Ovary (tissue), 9 donors: ENCODE results near the gene AFF3. TPM values are rescaled to one million over a fixed set of nuclear protein-coding genes. Genes with fewer than 3 reads are reported as not detected.

Experiments
- DNase-seq, 5 donors: peaks; one replicate each; pipeline ENCODE4 v3.0.0-alpha.2; 2019 to 2020
- H3K27ac ChIP-seq, 2 donors: fragments of 200-600 bp; one replicate each; pipeline versions ENCODE4 v1.5.1 to v1.8.0; 2019 to 2022
- H3K27me3 ChIP-seq: fragments of 200-600 bp; one replicate; pipeline ENCODE4 v1.8.0; 2022
- H3K36me3 ChIP-seq: fragments of 200-600 bp; sonication (generic); one replicate; pipeline ENCODE4 v1.5.1; 2019
- H3K4me1 ChIP-seq: one replicate; pipeline ENCODE4 v1.8.1; 2013; ENCODE audit warnings: mild to moderate bottlenecking, moderate library complexity; ENCODE audit not compliant: insufficient read depth
- H3K4me3 ChIP-seq: fragments of 200-600 bp; sonication (generic); one replicate; pipeline ENCODE4 v1.5.1; 2017
- H3K9me3 ChIP-seq, 2 donors: fragments of 200-600 bp in 1 of 2; sonication (generic) in 1 of 2; one replicate each; pipeline versions ENCODE4 v1.5.1 to v1.8.1; 2013 to 2019; ENCODE audit warnings: mild to moderate bottlenecking in 1 of 2, moderate library complexity in 1 of 2
- CTCF ChIP-seq, 3 donors: fragments of 450-650 bp in 2 of 3; fragments of 200-600 bp in 1 of 3; IDR thresholded peaks; one replicate each; pipeline versions ENCODE4 v1.5.1 to v1.8.0; 2016 to 2022; ENCODE audit warnings: antibody characterized with exemption in 3 of 3, mild to moderate bottlenecking in 1 of 3
- EP300 ChIP-seq: sonication (generic); formaldehyde crosslinking; IDR thresholded peaks from one replicate; pipeline ENCODE4 v1.6.1; 2017; ENCODE audit warnings: antibody characterized with exemption
- POLR2A ChIP-seq: fragments of 450-650 bp; IDR thresholded peaks from one replicate; pipeline ENCODE4 v1.6.1; 2017; ENCODE audit warnings: antibody characterized with exemption, mild to moderate bottlenecking, moderate library complexity
- WGBS, 3 donors: extraction: QIAGEN DNeasy Blood & Tissue Kit in 1 of 3; methylation state at CpG; one replicate each; pipeline versions ENCODE4 v1.1.5 to v1.1.7; 2013 to 2017; 5-methylcytosine and 5-hydroxymethylcytosine counted together
- intact Hi-C, 4 donors: fragments of 100-400 bp; cut with DNase I; formaldehyde crosslinking; loops; one replicate each; pipeline versions ENCODE4 v1.11.0 to v1.15.1; 2022 to 2023
- polyA plus RNA-seq, 2 donors: library from polyadenylated mRNA; stranded (reverse); fragments of 200-250 nt in 1 of 2; fragments of 350-450 nt in 1 of 2; fragmentation: Illumina TruSeq in 1 of 2; extraction: RNeasy Lipid Tissue Mini Kit (QIAGEN cat#74804) in 1 of 2; gene quantifications; one replicate each; pipeline ENCODE4 v1.2.3, GENCODE V29; 2013 to 2014
- total RNA-seq, 7 donors: library from RNA; depleted of rRNA in 2 of 7; stranded (reverse); fragments of >200 nt in 2 of 7; fragmentation: NEBNext Ultra II Directional in 3 of 7; extraction: Animal tissue kit (Norgen Biotek cat#: 25700) in 3 of 7; gene quantifications; one replicate each; pipeline versions ENCODE4 v1.1.0 to v1.2.4, GENCODE V29; 2016 to 2023
- donor health status: DM: no; HTN: no; CAD: no; lungs with moderate emphysema.
- donor health status: DM: no; HTN: no; CAD: no.
- donor health status: Bipolar disorder and iron deficiency.
- donor health status: DM: yes; HTN: yes; CAD: no.
- donor health status: DM: no; HTN: no; CAD: no.
- donor health status: DM: yes; HTN: yes; CAD: no.

Gene AFF3
- total and polyA plus RNA-seq, 9 donors = 5.9 to 40.8 (median 25.7) TPM

GRCh38 chr2:99833586-99834201 is 308.7 kb downstream of the AFF3 start:
- H3K27me3 ChIP-seq = no peaks in the 10 kb centered on the region
- intact Hi-C loops = no loop called here

GRCh38 chr2:99832926-99833325 is 309.5 kb downstream of the AFF3 start:
- Histone ChIP-seq H3K4me3 (no peak overlapping the region), H3K27me3 (no peaks in the 10 kb centered on the region), H3K27ac (no peak overlapping the region), H3K4me1 (no peaks in the 10 kb centered on the region), H3K36me3 (no peaks in the 10 kb centered on the region), H3K9me3 (no peaks in the 10 kb centered on the region)
- 86 to 95% (median 92%) methylated on average over 1 of the region's 1 CpG for WGBS, 3 donors
- no peak for TF ChIP-seq CTCF (IDR thresholded peaks at IDR 0.05)
- TF ChIP-seq POLR2A = no peak
- no peak for TF ChIP-seq EP300
- no peak for DNase-seq
- intact Hi-C loops = no loop called here

More at GRCh38 chr2:99833586-99834201, 308.7 kb downstream of the AFF3 start:
- Histone ChIP-seq H3K4me1 (no peaks in the 10 kb centered on the region), H3K36me3 (no peaks in the 10 kb centered on the region), H3K9me3 (no peaks in the 10 kb centered on the region), H3K27ac (no peak overlapping the region), H3K4me3 (no peak overlapping the region)
- no peak for DNase-seq
- 74 to 88% (median 80%) methylated on average over 8 of the region's 8 CpGs for WGBS, 3 donors
- TF ChIP-seq POLR2A (no peak), CTCF (IDR thresholded peaks at IDR 0.05) (no peak), EP300 (no peak)

GRCh38 chr2:99831772-99832171 is 310.6 kb downstream of the AFF3 start:
- intact Hi-C loops = no loop called here
- 91 to 92% (median 92%) methylated on average over 7 of the region's 7 CpGs for WGBS, 3 donors
- Histone ChIP-seq H3K4me3 (no peak overlapping the region), H3K4me1 (peaks cover 3% of the 10 kb centered on the region), H3K36me3 (no peaks in the 10 kb centered on the region), H3K27me3 (no peaks in the 10 kb centered on the region), H3K9me3 (no peaks in the 10 kb centered on the region), H3K27ac (no peak overlapping the region)
- DNase-seq = no peak
- no peak for TF ChIP-seq POLR2A
- no peak for TF ChIP-seq EP300
- no peak for TF ChIP-seq CTCF (IDR thresholded peaks at IDR 0.05)

GRCh38 chr2:99827296-99827999 is 314.9 kb downstream of the AFF3 start:
- intact Hi-C loops = no loop called here
- no peak for TF ChIP-seq POLR2A
- TF ChIP-seq CTCF (IDR thresholded peaks at IDR 0.05) = no peak
- no peak for TF ChIP-seq EP300
- Histone ChIP-seq H3K27ac (no peak overlapping the region), H3K4me3 (no peak overlapping the region), H3K27me3 (no peaks in the 10 kb centered on the region), H3K4me1 (peaks cover 5% of the 10 kb centered on the region), H3K9me3 (no peaks in the 10 kb centered on the region), H3K36me3 (no peaks in the 10 kb centered on the region)
- no peak for DNase-seq
- 90 to 91% (median 91%) methylated on average over 8 of the region's 8 CpGs for WGBS, 3 donors
